HG03064 (cell line): ENCODE measurements around the gene SLC22A15.
"Not testable (repeated sequence)": the region's sequence is repeated elsewhere in the genome, so short reads cannot be mapped to it uniquely, and the experiment has no call there.

ENCODE experiments used
- ATAC-seq: cut with Tn5 transposase; IDR thresholded peaks from one replicate; pipeline ENCODE4 v1.9.1; 2021; ENCODE audit warnings: low read depth; ENCODE audit not compliant: unreplicated experiment

SLC22A15 gene

GRCh38 chr1:115976062-115976920 lies at the start of gene SLC22A15:
Gene SLC22A15, plus strand, starts transcription at chr1:115976513. Its CDS starts 115 bp downstream, at chr1:115976628.
- no peak for ATAC-seq

GRCh38 chr1:115927971-115928370 lies 48.3 kb upstream of the SLC22A15 start:
- ATAC-seq: no peak

GRCh38 chr1:115929881-115930280 lies 46.4 kb upstream of the SLC22A15 start:
- no peak for ATAC-seq

GRCh38 chr1:115933625-115934024 lies 42.7 kb upstream of the SLC22A15 start:
- ATAC-seq: no peak

GRCh38 chr1:115939455-115939854 lies 36.9 kb upstream of the SLC22A15 start:
- no peak for ATAC-seq

GRCh38 chr1:115946116-115946515 lies 30.2 kb upstream of the SLC22A15 start:
- ATAC-seq: no peak

GRCh38 chr1:115949156-115949555 lies 27.2 kb upstream of the SLC22A15 start:
- no peak for ATAC-seq

GRCh38 chr1:115951560-115951959 lies 24.8 kb upstream of the SLC22A15 start:
- no peak for ATAC-seq

- no peak for ATAC-seq
These were observed 23.8 kb upstream of the SLC22A15 start for GRCh38 chr1:115952547-115952946.

GRCh38 chr1:115953180-115953579 lies 23.1 kb upstream of the SLC22A15 start:
- no peak for ATAC-seq

- ATAC-seq: no peak
These were observed 21.6 kb upstream of the SLC22A15 start for GRCh38 chr1:115954684-115955083.

GRCh38 chr1:115955228-115955627 lies 21.1 kb upstream of the SLC22A15 start:
- ATAC-seq: no peak

- no peak for ATAC-seq
These were observed 17.4 kb upstream of the SLC22A15 start for GRCh38 chr1:115958866-115959265.

GRCh38 chr1:115969509-115969908 lies 6.8 kb upstream of the SLC22A15 start:
- ATAC-seq: no peak

- not testable (repeated sequence) for ATAC-seq
These were observed 4.5 kb upstream of the SLC22A15 start for GRCh38 chr1:115971778-115972177.

- ATAC-seq: no peak
These were observed 3.2 kb upstream of the SLC22A15 start for GRCh38 chr1:115973154-115973553.

GRCh38 chr1:115975569-115976061 lies 698 bp upstream of the SLC22A15 start:
- ATAC-seq: no peak

GRCh38 chr1:115976921-115977498 lies 697 bp downstream of the SLC22A15 start:
- ATAC-seq: no peak

- ATAC-seq: no peak
These were observed 1.4 kb downstream of the SLC22A15 start for GRCh38 chr1:115977499-115978258.

- no peak for ATAC-seq
These were observed 2.1 kb downstream of the SLC22A15 start for GRCh38 chr1:115978292-115978941.

- no peak for ATAC-seq
These were observed 3.8 kb downstream of the SLC22A15 start for GRCh38 chr1:115980156-115980555.
